Stimulated activated CD8-positive, alpha-beta memory T cell treated with anti-CD3 and anti-CD28 coated beads, Interleukin-4, amount 100 ng/mL, for 1 hour (primary cell): ENCODE measurements around the gene XRCC2.

ENCODE experiments used
- DNase-seq, 2 donors: peaks; one replicate each; pipeline ENCODE4 v3.0.0-alpha.2; 2020; ENCODE audit warnings: low read depth in 2 of 2, low spot score in 1 of 2

XRCC2 gene

DNA sequence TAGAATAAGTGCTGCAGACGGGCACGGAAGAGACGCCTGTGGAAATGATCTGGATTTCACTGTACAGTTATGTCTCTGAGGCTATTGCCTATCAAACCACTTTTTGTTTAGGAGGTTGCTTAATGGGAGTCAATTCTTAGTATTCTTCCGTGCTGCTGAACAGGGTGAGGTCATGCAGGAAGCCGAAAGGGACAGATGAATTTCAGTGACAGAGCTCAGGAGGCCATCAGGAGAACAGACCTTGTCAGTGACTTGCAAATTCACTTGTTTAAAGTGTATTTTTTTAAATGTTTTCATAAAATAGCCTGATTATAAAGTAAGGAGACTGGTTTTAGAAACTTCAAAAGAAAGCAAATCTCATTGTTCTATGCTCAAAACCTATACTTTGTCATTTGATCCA, 58.9 kb downstream of the XRCC2 start:
- no peak for DNase-seq

DNA sequence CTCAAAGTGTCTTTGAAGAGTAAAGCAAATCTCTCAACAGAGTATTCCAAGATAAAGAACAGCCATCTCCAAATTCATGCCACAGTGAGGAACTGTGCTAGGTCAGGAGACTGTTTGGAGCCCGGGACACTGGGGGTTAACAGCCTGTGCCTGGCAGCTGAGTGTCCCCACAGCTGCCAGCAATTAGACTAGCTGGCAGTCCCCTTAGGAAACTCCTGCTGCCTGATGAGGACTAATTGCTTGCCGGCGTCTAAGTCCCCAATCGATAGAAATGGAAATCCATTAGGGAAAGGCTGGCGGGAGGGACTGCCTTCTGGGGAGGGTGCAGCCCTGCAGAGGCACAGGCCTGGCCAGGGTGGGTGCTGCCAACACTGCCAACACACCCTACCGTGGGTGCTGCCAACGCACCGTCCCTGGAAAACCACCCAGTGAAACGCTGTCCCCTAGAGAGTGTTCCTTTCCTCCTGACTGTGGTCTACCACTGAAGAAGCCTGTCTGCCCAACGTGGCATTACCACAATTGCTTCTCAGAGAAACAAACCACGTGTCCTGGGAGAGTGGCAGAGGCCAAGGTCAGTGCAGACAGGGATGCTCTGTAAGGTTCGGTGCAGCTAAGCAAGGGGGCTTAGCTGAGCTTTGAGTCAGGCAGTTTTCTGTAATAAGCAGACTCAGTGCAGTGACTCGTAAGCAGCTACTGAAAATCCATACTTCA, 60.8 kb downstream of the XRCC2 start:
- no peak for DNase-seq

DNA sequence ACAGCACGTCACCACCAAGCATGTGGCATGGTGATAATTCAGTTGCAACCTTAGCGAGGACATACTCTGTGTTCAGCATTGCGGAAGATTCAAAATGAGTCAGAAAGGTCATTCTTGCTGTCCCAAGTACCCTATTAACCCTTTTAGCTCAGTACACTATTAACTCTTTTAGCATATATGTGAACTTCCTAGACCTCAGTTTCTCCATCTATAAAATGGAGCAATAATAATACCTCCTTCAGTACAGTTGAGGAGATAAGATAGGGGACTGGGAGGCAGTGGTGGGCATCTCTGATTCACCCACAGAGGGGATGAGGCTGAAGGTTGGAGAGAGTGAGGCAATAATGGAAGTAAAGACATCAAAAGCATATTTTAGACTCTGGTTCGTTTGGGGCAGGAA, 67.3 kb downstream of the XRCC2 start:
- no peak for DNase-seq

DNA sequence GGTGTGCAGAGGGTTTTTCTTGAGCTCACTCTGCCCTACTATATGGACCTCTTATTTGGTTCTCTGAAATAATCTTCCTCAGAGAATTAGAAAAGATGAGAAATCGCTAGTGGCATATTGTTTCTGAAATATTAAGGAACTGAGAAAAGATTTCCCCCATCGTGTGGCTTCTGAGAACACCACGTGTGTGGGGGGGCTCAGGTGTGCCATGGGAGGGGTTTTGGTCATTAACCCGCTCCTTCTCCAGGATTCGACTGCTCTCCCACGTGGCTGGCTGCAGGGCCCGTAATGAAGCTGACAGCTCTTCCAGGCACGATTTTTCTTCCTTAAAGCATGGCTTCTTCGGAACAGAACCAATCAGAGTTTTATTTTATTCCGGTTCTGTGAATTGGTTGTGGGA, 67.7 kb downstream of the XRCC2 start:
- no peak for DNase-seq

DNA sequence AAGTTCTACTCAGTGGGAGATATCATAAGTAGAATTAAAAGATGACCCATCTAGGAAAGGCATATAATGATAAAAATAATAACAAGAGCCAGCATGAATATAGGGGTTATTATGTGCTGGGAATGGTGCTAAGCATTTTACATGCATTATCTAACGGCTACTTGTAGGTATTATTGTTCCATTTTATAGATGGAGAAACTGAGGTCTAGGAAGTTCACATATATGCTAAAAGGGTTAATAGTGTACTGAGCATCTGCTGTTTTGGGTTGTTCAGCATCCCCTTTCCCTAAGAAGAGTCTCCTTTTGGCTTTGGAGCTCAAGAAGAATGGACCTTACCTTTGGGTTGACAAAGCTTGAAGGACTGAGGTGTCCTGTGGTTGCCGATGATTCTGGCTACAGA, 68.9 kb downstream of the XRCC2 start:
- DNase-seq, result no peak

DNA sequence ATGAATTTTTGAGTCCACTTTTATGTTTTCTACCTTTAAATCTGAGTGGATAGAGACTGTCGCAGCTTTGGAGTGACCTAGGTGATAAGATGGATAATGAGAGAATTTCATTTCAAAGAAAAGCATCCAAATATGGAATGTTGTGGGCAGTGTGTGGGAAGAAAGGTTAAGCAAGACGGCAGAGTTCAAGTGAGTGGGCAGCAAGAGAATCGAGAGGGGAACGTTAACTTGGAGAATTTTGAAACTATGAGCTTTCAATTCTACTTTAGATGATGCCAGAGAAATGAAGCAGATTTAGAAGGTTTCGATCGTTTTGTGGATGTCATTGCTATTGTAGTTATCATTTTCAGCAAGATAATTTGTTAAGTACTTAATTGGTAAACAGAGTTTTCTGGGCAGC, 73.0 kb downstream of the XRCC2 start:
- no peak for DNase-seq

DNA sequence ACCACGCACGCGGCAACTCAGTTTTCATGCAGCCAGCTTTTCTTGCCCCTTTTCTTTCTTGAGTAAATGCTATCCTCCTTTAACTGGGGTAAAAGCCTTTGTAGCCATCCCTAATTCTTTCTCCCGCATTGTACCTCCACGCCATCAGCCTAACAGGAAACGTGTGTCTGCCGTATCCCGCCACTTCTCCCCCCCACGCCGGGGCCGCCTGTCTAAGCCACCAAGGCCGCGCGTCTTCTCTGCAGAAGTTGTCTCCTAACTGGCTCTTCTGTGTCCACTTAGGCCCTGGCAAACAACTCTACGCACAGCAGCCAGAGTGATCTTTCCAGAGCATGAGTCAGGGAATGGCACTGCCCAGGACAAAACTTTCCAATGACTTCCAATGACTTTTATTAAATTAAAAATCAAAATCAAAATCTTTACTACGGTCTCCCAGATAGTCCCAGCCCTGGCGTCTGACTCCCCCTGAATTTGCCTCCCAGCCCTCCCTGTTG, 74.6 kb downstream of the XRCC2 start:
- no peak for DNase-seq

DNA sequence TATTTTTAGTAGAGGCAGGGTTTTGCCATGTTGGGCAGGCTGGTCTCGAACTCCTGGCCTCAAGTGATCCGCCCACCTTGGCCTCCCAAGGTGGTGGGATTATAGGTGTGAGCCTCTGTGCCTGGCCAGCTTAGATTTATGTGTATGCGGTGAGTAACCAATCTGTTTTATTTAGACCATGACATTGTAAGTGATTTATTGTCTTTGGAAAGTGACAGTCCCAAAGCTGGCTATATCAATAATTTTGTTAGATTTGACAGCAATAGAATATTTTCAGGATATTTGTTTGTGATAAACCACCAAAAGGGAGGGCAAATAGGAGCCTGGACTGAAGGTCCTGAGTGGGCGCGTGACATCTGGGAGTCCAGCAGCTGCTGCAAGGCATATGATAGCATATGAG, 75.7 kb downstream of the XRCC2 start:
- no peak for DNase-seq

DNA sequence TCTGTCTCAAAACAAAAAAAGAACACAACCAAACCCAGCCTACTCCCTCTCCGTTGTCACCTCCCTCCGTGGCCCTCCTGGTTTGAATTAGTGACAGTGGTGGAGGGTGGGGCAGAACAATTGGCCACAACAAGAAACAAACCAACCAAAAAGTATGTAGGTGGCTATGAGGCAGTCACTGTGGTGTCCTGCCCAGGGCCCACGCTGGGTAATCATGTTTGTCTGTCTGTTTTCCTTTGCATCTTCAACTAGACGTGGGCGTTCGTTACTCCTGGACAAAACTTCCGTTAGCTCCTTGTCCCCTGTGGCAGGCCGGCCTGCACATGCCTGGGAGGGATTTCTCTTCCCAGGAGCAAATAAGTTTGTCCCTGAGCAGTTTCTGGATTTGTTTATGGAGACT, 78.4 kb downstream of the XRCC2 start:
- no peak for DNase-seq

DNA sequence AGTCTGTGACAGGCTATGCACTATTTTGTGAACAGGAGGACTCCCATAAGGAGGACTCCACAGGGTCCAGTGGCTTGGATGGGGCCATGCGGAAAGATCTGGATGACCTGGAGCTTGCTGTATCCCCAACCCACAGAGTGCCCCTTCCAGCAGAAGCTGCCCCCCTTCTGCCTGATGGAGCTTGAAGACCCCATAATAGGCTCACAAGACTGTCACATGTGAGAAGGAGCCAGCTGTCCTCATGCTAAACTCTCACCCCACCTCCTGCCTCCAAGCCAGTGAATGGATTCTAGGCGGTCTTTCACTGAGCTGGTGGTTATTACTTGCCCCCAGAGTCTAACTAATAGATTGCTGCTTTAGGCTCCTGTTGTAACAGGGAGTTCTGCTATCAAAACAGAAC, 79.1 kb downstream of the XRCC2 start:
- DNase-seq, result no peak
